ENCODE data around the gene MBD3L3. TPM values are rescaled to one million over a fixed set of nuclear protein-coding genes. Genes with fewer than 3 reads are reported as not detected.

Gene MBD3L3
- total and polyA plus RNA-seq, 9 of the 15 experiments (the other 6 are each of a cell fraction or from before 2014, with no cell fraction given), result not detected

GRCh38 chr19:7099597-7099921 is 41.1 kb upstream of the MBD3L3 start (continued):
- TF ChIP-seq FOXP4 (CRISPR knock-in tag; IDR thresholded peaks at IDR 0.05; ENCODE audit: borderline replicate concordance) (no peak; the same call in 1 of the 2 replicates), FOSL1 (tag; conservative IDR thresholded peaks at IDR 0.05) (no peak), ZFP91 (CRISPR knock-in tag; IDR thresholded peaks at IDR 0.05) (no peak), ARID3B (CRISPR knock-in tag; IDR thresholded peaks at IDR 0.05; ENCODE audit: borderline replicate concordance) (peak; percentile 21; the same call in 1 of the 2 replicates), CUX1 (CRISPR knock-in tag; IDR thresholded peaks at IDR 0.05) (no peak)

Data from K562 (cell line).